Lower leg skin (tissue), 4 donors: Measurements from ENCODE around the gene MAP6D1. TPM values are rescaled to one million over a fixed set of nuclear protein-coding genes. Genes with fewer than 3 reads are reported as not detected.

Experiments used
- DNase-seq, 2 donors: peaks; one replicate each; pipeline ENCODE4 v3.0.0-alpha.2; 2019; ENCODE audit warnings: low spot score in 2 of 2
- H3K4me3 ChIP-seq: fragments of 200-600 bp; sonication (generic); 2 replicates; pipeline ENCODE4 v1.5.1; 2017; ENCODE audit warnings: mild to moderate bottlenecking, low read depth; ENCODE audit not compliant: poor library complexity, severe bottlenecking
- CTCF ChIP-seq, 3 donors: fragments of 450-650 bp; IDR thresholded peaks; one replicate each; pipeline ENCODE4 v1.5.1; 2016; ENCODE audit warnings: antibody characterized with exemption in 3 of 3, mild to moderate bottlenecking in 3 of 3, moderate library complexity in 2 of 3
- POLR2A ChIP-seq, 2 donors: fragments of 450-650 bp; IDR thresholded peaks; one replicate each; pipeline ENCODE4 v1.6.1; 2016 to 2017; ENCODE audit warnings: antibody characterized with exemption in 2 of 2, mild to moderate bottlenecking in 1 of 2, moderate library complexity in 1 of 2
- WGBS, 2 donors: methylation state at CpG; one replicate each; pipeline ENCODE4 v1.1.5; 2018; 5-methylcytosine and 5-hydroxymethylcytosine counted together
- intact Hi-C: fragments of 100-400 bp; cut with DNase I; formaldehyde crosslinking; loops from one replicate; pipeline ENCODE4 v1.15.0; 2023; ENCODE audit warnings: low total_unique reads
- total RNA-seq, 4 donors: library from RNA; depleted of rRNA; stranded (reverse); fragments of >200 nt; gene quantifications; one replicate each; pipeline ENCODE4 v1.1.0, GENCODE V29; 2016

MAP6D1 gene
- total RNA-seq, 4 donors from 2014 or later, result 2.6 to 19.2 (median 11.7) TPM

DNA sequence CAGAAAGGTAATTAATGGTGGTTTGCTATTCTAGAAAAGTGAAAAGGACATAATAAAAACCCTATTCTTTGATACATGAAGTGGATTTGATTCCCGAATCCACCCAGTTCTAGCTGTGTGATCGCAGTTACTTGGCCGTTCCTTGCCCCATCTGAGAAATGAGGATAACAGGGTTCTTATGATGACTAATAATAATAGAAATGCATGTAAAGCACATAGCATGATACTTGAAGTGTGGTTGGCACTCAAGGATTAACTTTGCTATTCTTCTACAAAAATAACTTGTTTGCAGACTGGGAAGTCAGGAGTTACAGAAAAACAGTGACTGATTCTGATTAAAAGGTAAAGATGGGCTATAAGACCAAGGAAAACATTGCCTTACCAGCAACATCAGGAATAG lies 32.5 kb upstream of the MAP6D1 start:
- intact Hi-C loops, result no loop called here
- TF ChIP-seq POLR2A (IDR thresholded peaks at IDR 0.05) (no peak), CTCF (IDR thresholded peaks at IDR 0.05) (no peak)
- WGBS, 2 donors, result 93 to 97% methylated on average over 3 of the region's 3 CpGs
- DNase-seq, result no peak
- no peak overlapping the region for H3K4me3 ChIP-seq

- 72 to 89% methylated on average over 4 of the region's 4 CpGs for WGBS, 2 donors
- intact Hi-C loops, result no loop called here
- TF ChIP-seq CTCF (IDR thresholded peaks at IDR 0.05) (no peak), POLR2A (IDR thresholded peaks at IDR 0.05) (no peak)
Observed at GRCh38 chr3:183854318-183855035, 29.1 kb upstream of the MAP6D1 start.

GRCh38 chr3:183845608-183846288 lies 20.4 kb upstream of the MAP6D1 start:
- 79 to 83% methylated on average over 13 of the region's 13 CpGs for WGBS, 2 donors
- H3K4me3 ChIP-seq, result no peak overlapping the region
- DNase-seq, result no peak
- intact Hi-C loops, result no loop called here
- TF ChIP-seq POLR2A (IDR thresholded peaks at IDR 0.05), result no peak
- TF ChIP-seq CTCF (IDR thresholded peaks at IDR 0.05), result no peak

More at GRCh38 chr3:183854318-183855035, 29.1 kb upstream of the MAP6D1 start:
- no peak overlapping the region for H3K4me3 ChIP-seq
- DNase-seq, result no peak

GRCh38 chr3:183845090-183845489 lies 19.7 kb upstream of the MAP6D1 start:
- DNase-seq, result no peak
- intact Hi-C loops, result no loop called here
- 63 to 67% methylated on average over 4 of the region's 4 CpGs for WGBS, 2 donors
- H3K4me3 ChIP-seq, result no peak overlapping the region
- TF ChIP-seq CTCF (IDR thresholded peaks at IDR 0.05) (no peak), POLR2A (IDR thresholded peaks at IDR 0.05) (no peak)

- intact Hi-C loops, result no loop called here
- DNase-seq, result no peak
- no peak for TF ChIP-seq CTCF (IDR thresholded peaks at IDR 0.05)
- TF ChIP-seq POLR2A (IDR thresholded peaks at IDR 0.05), result no peak
- 48 to 60% methylated on average over 2 of the region's 2 CpGs for WGBS, 2 donors
- H3K4me3 ChIP-seq, result no peak overlapping the region
Observed at GRCh38 chr3:183844606-183845005, 19.2 kb upstream of the MAP6D1 start.
